OCI-LY1 (cell line): ENCODE data around the gene ST8SIA2.

Experiments used
- CTCF ChIP-seq: fragments of 200-600 bp; sonication (generic), shearing (Covaris generic); IDR thresholded peaks from 2 replicates; pipeline ENCODE4 v1.5.1; 2017; ENCODE audit warnings: mild to moderate bottlenecking, antibody characterized with exemption, low read length, moderate library complexity, mixed read lengths
- EZH2 ChIP-seq: fragments of 200-600 bp; sonication (generic), shearing (Covaris generic); IDR thresholded peaks from 2 replicates; pipeline ENCODE4 v1.8.0; 2017; ENCODE audit warnings: borderline replicate concordance, mixed run types, mild to moderate bottlenecking, antibody characterized with exemption, low read length, moderate library complexity, mixed read lengths

DNA sequence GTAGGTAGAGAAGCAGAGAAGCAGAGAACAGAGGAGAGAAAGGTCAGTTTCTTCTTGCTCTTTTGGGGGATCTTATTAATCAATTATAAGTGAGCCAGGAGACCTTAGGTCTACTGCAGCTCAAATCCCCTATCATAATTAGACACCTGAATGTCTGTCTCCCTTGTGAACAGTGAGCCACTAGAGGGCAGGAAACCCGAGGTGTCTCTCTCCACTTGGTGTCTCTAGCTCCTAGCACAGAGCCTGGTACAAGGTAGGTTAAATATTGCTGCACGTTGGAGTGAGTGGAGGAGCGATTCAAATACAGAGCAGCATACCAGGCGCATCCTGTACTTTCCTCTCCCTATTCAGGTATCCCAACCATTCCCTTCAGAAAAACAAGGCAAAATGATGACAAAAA, 2.0 kb upstream of the ST8SIA2 start:
- TF ChIP-seq CTCF (peak; percentile 44; the same call in 1 of the 2 replicates), EZH2 (no peak)
